GM12892 (cell line): ENCODE measurements around the gene USP33.
"Not testable (repeated sequence)": the region's sequence is repeated elsewhere in the genome, so short reads cannot be mapped to it uniquely, and the experiment has no call there.

ENCODE experiments used
- DNase-seq: peaks from one replicate; pipeline ENCODE4 v3.0.0; 2011; ENCODE audit not compliant: insufficient read length
- FAIRE-seq: peaks from 2 replicates; lab custom pipeline; 2011; peaks lifted over from hg19 to GRCh38; lab: Jason Lieb, UNC
- POLR2A ChIP-seq: IDR thresholded peaks from 2 replicates; pipeline ENCODE4 v1.6.1; 2011; ENCODE audit warnings: low read depth, low read length, control low read depth
- POLR2AphosphoS5 ChIP-seq: IDR thresholded peaks from 2 replicates; pipeline ENCODE4 v1.6.1; 2011; ENCODE audit warnings: low read depth, low read length, control low read depth
- TAF1 ChIP-seq: IDR thresholded peaks from 2 replicates; pipeline ENCODE4 v1.6.1; 2011; ENCODE audit warnings: low read depth, mild to moderate bottlenecking, control low read depth, low read length, borderline replicate concordance

USP33 gene

GRCh38 chr1:77659879-77660593 is 99.6 kb downstream of the USP33 start:
- FAIRE-seq = no peak
- no peak for DNase-seq
- TF ChIP-seq POLR2AphosphoS5 (no peak), POLR2A (no peak), TAF1 (no peak)

- TF ChIP-seq POLR2AphosphoS5 (no peak), TAF1 (no peak), POLR2A (no peak)
- DNase-seq (no peak), FAIRE-seq (no peak)
Observed at GRCh38 chr1:77658271-77658670, 101.4 kb downstream of the USP33 start.

- FAIRE-seq (no peak), DNase-seq (no peak)
- TF ChIP-seq POLR2AphosphoS5 (no peak), TAF1 (no peak), POLR2A (no peak)
Observed at GRCh38 chr1:77655431-77655974, 104.1 kb downstream of the USP33 start.

GRCh38 chr1:77652970-77653516 is 106.6 kb downstream of the USP33 start:
- TF ChIP-seq TAF1 (no peak), POLR2A (no peak)
- no peak for FAIRE-seq
- DNase-seq = no peak

- TF ChIP-seq TAF1 = no peak
- no peak for TF ChIP-seq POLR2A
- DNase-seq (no peak), FAIRE-seq (no peak)
Observed at GRCh38 chr1:77652268-77652667, 107.4 kb downstream of the USP33 start.

GRCh38 chr1:77649127-77649526 is 110.5 kb downstream of the USP33 start:
- no peak for TF ChIP-seq POLR2AphosphoS5
- TF ChIP-seq TAF1 = no peak
- no peak for TF ChIP-seq POLR2A
- DNase-seq (no peak), FAIRE-seq (no peak)

GRCh38 chr1:77646224-77646623 is 113.4 kb downstream of the USP33 start:
- not testable (repeated sequence) for FAIRE-seq

More at GRCh38 chr1:77646224-77646623, 113.4 kb downstream of the USP33 start:
- DNase-seq = not testable (repeated sequence)
